ENCODE results near the gene B3GLCT. TPM values are rescaled to one million over a fixed set of nuclear protein-coding genes. Genes with fewer than 3 reads are reported as not detected.
A peak's percentile ranks its signal among the peaks of the same experiment; 100 is the strongest.

B3GLCT gene
- total RNA-seq, 1 donor from 2014 or later = 15.4 TPM

GRCh38 chr13:31365630-31366029 is 165.9 kb downstream of the B3GLCT start:
- intact Hi-C loops (cut with DNase I) = no loop called here
- DNase-seq (ENCODE audit: missing footprints) (no peak), ATAC-seq (no peak)

GRCh38 chr13:31367410-31367809 is 167.6 kb downstream of the B3GLCT start:
- intact Hi-C loops (cut with DNase I) = no loop called here
- DNase-seq (ENCODE audit: missing footprints) (no peak), ATAC-seq (no peak)

GRCh38 chr13:31369213-31369612 is 169.4 kb downstream of the B3GLCT start:
- DNase-seq (ENCODE audit: missing footprints) = no peak
- intact Hi-C loops (cut with DNase I) = no loop called here
- no peak for ATAC-seq

- intact Hi-C loops (cut with DNase I) = no loop called here
- ATAC-seq = peak; percentile 34
- DNase-seq (ENCODE audit: missing footprints) = no peak
These were observed 172.7 kb downstream of the B3GLCT start for GRCh38 chr13:31372454-31372853.

GRCh38 chr13:31374682-31375081 is 174.9 kb downstream of the B3GLCT start:
- no peak for DNase-seq (ENCODE audit: missing footprints)
- intact Hi-C loops (cut with DNase I) = no loop called here
- no peak for ATAC-seq

- no peak for DNase-seq (ENCODE audit: missing footprints)
- intact Hi-C loops (cut with DNase I) = no loop called here
- ATAC-seq = no peak
These were observed 178.2 kb downstream of the B3GLCT start for GRCh38 chr13:31377946-31378345.

GRCh38 chr13:31380715-31381114 is 180.9 kb downstream of the B3GLCT start:
- DNase-seq (ENCODE audit: missing footprints) = no peak
- ATAC-seq = no peak
- intact Hi-C loops (cut with DNase I) = no loop called here

Other genes with a start within 250 kb of the B3GLCT start
- gene HSPH1, start 38.1 kb upstream of the B3GLCT start, total RNA-seq = 74.7 TPM